ENCODE results near the gene PMS1.

Gene PMS1

GRCh38 chr2:189794310-189794709, 10.1 kb downstream of the PMS1 start:
- H3K4me3 ChIP-seq (ENCODE audit: low read length): no peak overlapping the region
- TF ChIP-seq ZNF274 (IDR thresholded peaks at IDR 0.05; ENCODE audit: low read depth, low read length): no peak

GRCh38 chr2:189797902-189798301, 13.7 kb downstream of the PMS1 start:
- no peak for TF ChIP-seq ZNF274 (IDR thresholded peaks at IDR 0.05; ENCODE audit: low read depth, low read length)
- no peak overlapping the region for H3K4me3 ChIP-seq (ENCODE audit: low read length)

GRCh38 chr2:189798312-189799029, 14.2 kb downstream of the PMS1 start:
- H3K4me3 ChIP-seq (ENCODE audit: low read length): no peak overlapping the region
- TF ChIP-seq ZNF274 (IDR thresholded peaks at IDR 0.05; ENCODE audit: low read depth, low read length): no peak

GRCh38 chr2:189799030-189799331, 14.7 kb downstream of the PMS1 start:
- H3K4me3 ChIP-seq (ENCODE audit: low read length): no peak overlapping the region
- no peak for TF ChIP-seq ZNF274 (IDR thresholded peaks at IDR 0.05; ENCODE audit: low read depth, low read length)

DNA sequence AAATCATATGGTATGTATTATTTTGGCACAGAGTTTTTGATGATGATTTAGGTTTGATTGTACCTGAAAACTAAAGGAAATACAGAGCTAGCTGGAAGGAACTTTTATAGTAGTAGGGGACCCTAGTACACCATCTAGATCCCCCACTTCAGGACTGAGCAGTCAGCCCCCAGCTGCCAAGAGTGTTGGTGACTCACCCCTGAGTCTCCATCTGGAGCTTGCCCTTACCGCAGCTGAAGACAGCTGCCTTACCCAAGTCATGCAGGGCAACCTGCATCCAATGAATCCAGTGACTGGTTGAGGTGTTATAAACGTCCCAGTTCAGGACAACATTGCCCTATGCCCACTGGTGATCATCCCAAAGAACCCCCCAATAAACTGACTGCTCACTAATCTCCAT, 15.3 kb downstream of the PMS1 start:
- H3K4me3 ChIP-seq (ENCODE audit: low read length): no peak overlapping the region
- no peak for TF ChIP-seq ZNF274 (IDR thresholded peaks at IDR 0.05; ENCODE audit: low read depth, low read length)

DNA sequence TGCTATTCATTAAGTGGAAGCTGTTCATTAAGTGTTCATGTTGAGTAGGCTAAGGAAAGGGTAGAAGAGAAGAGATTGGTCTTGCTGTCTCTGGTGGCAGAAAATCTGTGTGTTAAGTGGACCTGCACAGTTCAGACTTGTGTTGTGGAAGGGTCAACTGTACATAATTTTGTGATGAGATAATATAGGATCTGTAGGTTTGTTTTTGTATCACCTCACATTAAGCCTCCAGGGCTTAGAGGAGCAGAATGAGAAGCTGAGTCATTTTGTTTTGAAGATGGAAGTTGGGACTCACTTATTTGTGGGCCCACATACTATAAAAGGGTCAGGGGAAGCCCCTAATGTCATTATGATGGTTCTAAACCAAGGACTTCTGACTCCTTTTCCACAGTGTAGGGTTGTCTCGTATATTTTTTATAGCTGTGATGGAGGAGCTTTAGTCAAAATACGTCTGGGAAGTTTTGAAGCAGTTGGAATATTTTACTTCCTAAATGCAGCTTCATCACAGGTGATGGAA, 18.2 kb downstream of the PMS1 start:
- TF ChIP-seq ZNF274 (IDR thresholded peaks at IDR 0.05; ENCODE audit: low read depth, low read length): no peak
- no peak overlapping the region for H3K4me3 ChIP-seq (ENCODE audit: low read length)

GRCh38 chr2:189803431-189803830, 19.2 kb downstream of the PMS1 start:
- no peak for TF ChIP-seq ZNF274 (IDR thresholded peaks at IDR 0.05; ENCODE audit: low read depth, low read length)
- H3K4me3 ChIP-seq (ENCODE audit: low read length): no peak overlapping the region

GRCh38 chr2:189818249-189819038, 34.2 kb downstream of the PMS1 start:
- H3K4me3 ChIP-seq (ENCODE audit: low read length): no peak overlapping the region
- TF ChIP-seq ZNF274 (IDR thresholded peaks at IDR 0.05; ENCODE audit: low read depth, low read length): no peak

DNA sequence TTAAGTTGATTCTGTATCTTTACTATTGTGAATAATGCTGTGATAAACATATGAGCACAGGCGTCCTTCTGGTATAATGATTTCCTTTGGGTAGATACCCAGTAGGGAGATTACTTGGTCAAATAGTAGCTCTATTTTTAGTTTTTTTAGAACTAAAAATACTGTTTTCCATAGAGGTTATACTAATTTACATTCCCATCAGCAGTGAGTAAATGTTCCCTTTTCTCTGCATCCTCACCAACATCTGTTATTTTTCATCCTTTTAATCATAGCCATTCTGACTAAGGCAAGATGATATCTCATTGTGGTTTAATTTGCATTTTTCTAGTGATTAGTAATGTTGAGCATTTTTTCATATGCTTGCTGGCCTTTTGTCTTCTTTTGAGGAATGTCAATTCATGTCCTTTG, 35.1 kb downstream of the PMS1 start:
- TF ChIP-seq ZNF274 (IDR thresholded peaks at IDR 0.05; ENCODE audit: low read depth, low read length): no peak
- H3K4me3 ChIP-seq (ENCODE audit: low read length): no peak overlapping the region

DNA sequence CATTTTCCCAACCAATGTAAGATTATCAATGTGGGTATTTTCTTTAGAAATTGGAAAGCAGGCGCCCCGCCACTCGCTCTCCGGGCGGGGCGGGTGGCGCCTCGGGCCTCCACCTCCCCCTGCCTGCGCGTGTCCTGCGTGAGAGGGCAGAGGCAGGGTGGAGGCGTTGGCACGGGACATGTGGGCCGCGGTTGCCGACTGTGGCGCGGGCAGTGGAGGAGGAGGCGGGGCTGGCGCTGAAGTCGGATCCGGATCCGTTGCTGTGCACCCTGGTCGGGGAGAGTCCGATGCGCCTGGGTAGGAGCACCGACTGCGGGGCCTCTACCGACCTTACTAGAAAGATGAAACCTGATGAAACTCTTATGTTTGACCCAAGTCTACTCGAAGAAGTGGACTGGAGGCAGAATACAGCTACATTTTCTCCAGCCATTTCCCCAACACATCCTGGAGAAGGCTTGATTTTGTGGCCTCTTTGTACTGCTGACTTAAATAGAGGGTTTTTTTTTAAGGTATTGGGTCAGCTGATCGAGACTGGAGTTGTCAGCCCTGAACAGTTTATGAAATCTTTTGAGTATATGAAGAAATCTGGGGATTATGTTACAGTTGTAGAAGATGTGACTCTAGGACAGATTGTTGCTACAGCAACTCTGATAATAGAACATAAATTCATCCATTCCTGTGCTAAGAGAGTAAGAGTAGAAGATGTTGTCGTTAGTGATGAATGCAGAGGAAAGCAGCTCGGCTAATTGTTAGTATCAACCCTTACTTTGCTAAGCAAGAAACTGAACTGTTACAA, 37.9 kb downstream of the PMS1 start:
- TF ChIP-seq ZNF274 (IDR thresholded peaks at IDR 0.05; ENCODE audit: low read depth, low read length): no peak
- no peak overlapping the region for H3K4me3 ChIP-seq (ENCODE audit: low read length)

GRCh38 chr2:189824694-189825396, 40.6 kb downstream of the PMS1 start:
- H3K4me3 ChIP-seq (ENCODE audit: low read length): no peak overlapping the region
- TF ChIP-seq ZNF274 (IDR thresholded peaks at IDR 0.05; ENCODE audit: low read depth, low read length): no peak

GRCh38 chr2:189826039-189826438, 41.8 kb downstream of the PMS1 start:
- no peak for TF ChIP-seq ZNF274 (IDR thresholded peaks at IDR 0.05; ENCODE audit: low read depth, low read length)
- H3K4me3 ChIP-seq (ENCODE audit: low read length): no peak overlapping the region

DNA sequence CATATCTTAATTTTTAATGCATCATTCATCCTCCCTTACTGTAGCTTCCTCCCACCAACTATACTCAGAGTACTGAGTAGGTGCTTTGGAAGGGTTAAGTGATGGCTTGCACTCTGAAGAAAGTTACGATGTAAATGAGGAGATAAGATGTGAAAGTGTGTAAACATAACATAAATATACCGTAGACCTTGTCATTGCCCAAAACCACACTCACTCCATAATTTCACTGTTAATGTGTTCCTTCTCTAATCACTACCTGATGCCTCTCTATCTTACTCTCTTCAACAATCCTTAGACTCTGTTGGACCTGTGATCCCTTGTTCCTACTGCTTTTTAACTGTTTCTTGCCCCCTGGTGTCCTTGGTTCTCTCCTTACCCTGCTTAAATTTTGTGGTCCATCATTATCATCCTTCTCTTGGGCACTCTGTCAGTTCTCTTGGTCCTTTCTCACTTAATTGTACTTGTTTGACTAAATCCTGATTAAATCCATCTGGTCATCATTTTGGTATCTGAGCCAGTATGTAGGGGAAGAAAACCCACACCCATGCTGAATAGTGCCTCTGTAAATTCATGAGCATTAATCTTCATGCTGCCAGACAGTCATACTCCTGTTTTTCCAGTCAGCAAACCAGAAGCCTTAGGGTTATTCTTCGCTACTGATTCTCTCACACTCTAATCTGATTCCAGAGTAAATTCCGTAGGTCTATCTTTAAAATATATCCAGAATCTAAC, 45.0 kb downstream of the PMS1 start:
- TF ChIP-seq ZNF274 (IDR thresholded peaks at IDR 0.05; ENCODE audit: low read depth, low read length): no peak

More for the DNA sequence above, 45.0 kb downstream of the PMS1 start:
- H3K4me3 ChIP-seq (ENCODE audit: low read length): no peak overlapping the region
